Activated CD8-positive, alpha-beta T cell treated with anti-CD3 and anti-CD28 coated beads for 36 hours (primary cell): Measurements from ENCODE around the gene REC114. TPM values are rescaled to one million over a fixed set of nuclear protein-coding genes. Genes with fewer than 3 reads are reported as not detected.
"Not testable (repeated sequence)": the region's sequence is repeated elsewhere in the genome, so short reads cannot be mapped to it uniquely, and the experiment has no call there.

Experiments used
- ATAC-seq: fragments of 200-7000 bp; cut with Tn5 transposase; one replicate; pipeline ENCODE4 v1.10.0; 2021; ENCODE audit warnings: mild to moderate bottlenecking, moderate library complexity
- CTCF ChIA-PET: fragments of 350-600 bp; sonication (Branson Sonifier 250); formaldehyde crosslinking; loops from one replicate; lab custom pipeline; 2021; ENCODE audit warnings: antibody characterized with exemption; lab: Charles Lee
- POLR2A ChIA-PET: fragments of 350-600 bp; sonication (Branson Sonifier 250); formaldehyde crosslinking; loops from one replicate; lab custom pipeline; 2021; ENCODE audit warnings: antibody characterized with exemption; lab: Charles Lee
- DNase-seq: peaks from one replicate; pipeline ENCODE4 v3.0.0-alpha.2; 2020
- H3K27ac Mint-ChIP-seq: one replicate; pipeline ENCODE4 v1.8.0; 2021; ENCODE audit warnings: mild to moderate bottlenecking, mixed read lengths
- H3K27me3 Mint-ChIP-seq: one replicate; pipeline ENCODE4 v1.8.0; 2021; ENCODE audit warnings: mixed read lengths
- H3K36me3 Mint-ChIP-seq: one replicate; pipeline ENCODE4 v1.8.0; 2021; ENCODE audit warnings: low read depth, mixed read lengths
- H3K4me1 Mint-ChIP-seq: one replicate; pipeline ENCODE4 v1.8.0; 2021; ENCODE audit warnings: low read depth, mixed read lengths
- H3K4me3 Mint-ChIP-seq: one replicate; pipeline ENCODE4 v1.8.0; 2021; ENCODE audit warnings: mild to moderate bottlenecking, moderate library complexity, mixed read lengths
- H3K9me3 Mint-ChIP-seq: one replicate; pipeline ENCODE4 v1.8.0; 2021; ENCODE audit warnings: mixed read lengths
- CTCF ChIP-seq: fragments of 200-600 bp; IDR thresholded peaks from one replicate; pipeline ENCODE4 v1.8.0; 2022; ENCODE audit warnings: antibody characterized with exemption, mild to moderate bottlenecking
- intact Hi-C: fragments of 100-400 bp; cut with micrococcal nuclease; formaldehyde crosslinking; loops from one replicate; pipeline ENCODE4 v1.10.0; 2022
- total RNA-seq, 2 experiments: library from RNA; stranded (reverse); gene quantifications; one replicate each; pipeline ENCODE4 v1.2.3, GENCODE V29; 2021

Gene REC114
- total RNA-seq, 2 experiments from 2014 or later: not detected

- intact Hi-C loops: no loop called here
- POLR2A ChIA-PET: no interaction called here
Observed at GRCh38 chr15:73483053-73483452, 40.1 kb downstream of the REC114 start.

GRCh38 chr15:73485372-73485771, 42.4 kb downstream of the REC114 start:
- DNase-seq (no peak), ATAC-seq (no peak)
- intact Hi-C loops: no loop called here
- Mint-ChIP-seq H3K27me3 (peaks cover 2% of the 10 kb centered on the region), H3K4me1 (no peaks in the 10 kb centered on the region), H3K9me3 (no peaks in the 10 kb centered on the region), H3K4me3 (no peak overlapping the region), H3K36me3 (no peaks in the 10 kb centered on the region), H3K27ac (no peak overlapping the region)
- ChIA-PET CTCF (no interaction called here), POLR2A (no interaction called here)
- TF ChIP-seq CTCF: no peak

More at GRCh38 chr15:73483053-73483452, 40.1 kb downstream of the REC114 start:
- no peak for TF ChIP-seq CTCF
- DNase-seq (no peak), ATAC-seq (no peak)
- Mint-ChIP-seq H3K27me3 (peaks cover 6% of the 10 kb centered on the region), H3K9me3 (no peaks in the 10 kb centered on the region), H3K4me3 (no peak overlapping the region), H3K4me1 (no peaks in the 10 kb centered on the region), H3K36me3 (no peaks in the 10 kb centered on the region), H3K27ac (no peak overlapping the region)
- CTCF ChIA-PET: no interaction called here

- DNase-seq, H3K4me3 Mint-ChIP-seq, H3K9me3 Mint-ChIP-seq, H3K27ac Mint-ChIP-seq, CTCF ChIA-PET, H3K4me1 Mint-ChIP-seq, POLR2A ChIA-PET, intact Hi-C loops, H3K27me3 Mint-ChIP-seq, H3K36me3 Mint-ChIP-seq, ATAC-seq: not testable (repeated sequence)
Observed at GRCh38 chr15:73485885-73486284, 42.9 kb downstream of the REC114 start.

- intact Hi-C loops: no loop called here
- no peak overlapping the region for H3K4me3 Mint-ChIP-seq
Observed at GRCh38 chr15:73488698-73489097, 45.7 kb downstream of the REC114 start.

GRCh38 chr15:73493922-73494321, 51.0 kb downstream of the REC114 start:
- H3K36me3 Mint-ChIP-seq: no peaks in the 10 kb centered on the region
- POLR2A ChIA-PET: no interaction called here
- no peaks in the 10 kb centered on the region for H3K9me3 Mint-ChIP-seq
- no peak overlapping the region for H3K27ac Mint-ChIP-seq
- DNase-seq: no peak
- peaks cover 2% of the 10 kb centered on the region for H3K27me3 Mint-ChIP-seq
- ATAC-seq: no peak
- no peak overlapping the region for H3K4me3 Mint-ChIP-seq
- CTCF ChIA-PET: no interaction called here
- no peaks in the 10 kb centered on the region for H3K4me1 Mint-ChIP-seq
- no peak for TF ChIP-seq CTCF
- intact Hi-C loops: no loop called here

More at GRCh38 chr15:73488698-73489097, 45.7 kb downstream of the REC114 start:
- ChIA-PET CTCF (no interaction called here), POLR2A (no interaction called here)
- DNase-seq (no peak), ATAC-seq (no peak)
- H3K27me3 Mint-ChIP-seq: no peaks in the 10 kb centered on the region
- no peak for TF ChIP-seq CTCF
- no peaks in the 10 kb centered on the region for H3K4me1 Mint-ChIP-seq
- no peaks in the 10 kb centered on the region for H3K9me3 Mint-ChIP-seq
- no peaks in the 10 kb centered on the region for H3K36me3 Mint-ChIP-seq
- no peak overlapping the region for H3K27ac Mint-ChIP-seq

GRCh38 chr15:73495181-73495580, 52.2 kb downstream of the REC114 start:
- TF ChIP-seq CTCF: no peak
- DNase-seq (no peak), ATAC-seq (no peak)
- ChIA-PET POLR2A (no interaction called here), CTCF (no interaction called here)
- no peaks in the 10 kb centered on the region for H3K9me3 Mint-ChIP-seq
- H3K4me3 Mint-ChIP-seq: no peak overlapping the region
- intact Hi-C loops: no loop called here
- H3K27ac Mint-ChIP-seq: no peak overlapping the region
- no peaks in the 10 kb centered on the region for H3K36me3 Mint-ChIP-seq
- peaks cover 2% of the 10 kb centered on the region for H3K27me3 Mint-ChIP-seq
- H3K4me1 Mint-ChIP-seq: no peaks in the 10 kb centered on the region
